GM18873 (cell line): ENCODE measurements around the gene LGALS7.
"Not testable (repeated sequence)": the region's sequence is repeated elsewhere in the genome, so short reads cannot be mapped to it uniquely, and the experiment has no call there.

Experiments used
- ATAC-seq: cut with Tn5 transposase; IDR thresholded peaks from one replicate; pipeline ENCODE4 v1.9.1; 2021; ENCODE audit warnings: mild to moderate bottlenecking, moderate library complexity, moderate number of reproducible peaks; ENCODE audit not compliant: unreplicated experiment, low FRiP score

Gene LGALS7

GRCh38 chr19:38800577-38801347, 27.4 kb upstream of the LGALS7 start:
- ATAC-seq, result no peak

DNA sequence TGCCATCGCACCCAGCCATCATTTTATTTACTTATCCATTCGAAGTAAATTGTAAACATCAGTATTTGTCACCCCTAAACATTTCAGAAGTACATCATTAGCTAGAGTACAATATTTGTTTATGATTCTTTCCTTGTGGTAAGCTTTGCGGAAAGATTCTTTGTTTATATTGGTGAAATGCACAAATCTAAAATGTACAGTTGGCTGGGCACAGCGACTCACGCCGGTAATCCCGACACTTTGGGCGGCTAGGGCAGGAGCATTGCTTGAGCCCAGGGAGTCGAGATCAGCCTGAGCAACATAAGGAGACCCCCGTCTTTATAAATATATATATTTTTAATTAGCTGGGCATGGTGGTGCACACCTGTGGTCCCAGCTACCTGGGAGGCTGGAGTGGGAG, 25.8 kb upstream of the LGALS7 start:
- ATAC-seq, result no peak

GRCh38 chr19:38797781-38798180, 24.5 kb upstream of the LGALS7 start:
- not testable (repeated sequence) for ATAC-seq

- ATAC-seq, result no peak
These were observed 22.8 kb upstream of the LGALS7 start for GRCh38 chr19:38796154-38796553.

DNA sequence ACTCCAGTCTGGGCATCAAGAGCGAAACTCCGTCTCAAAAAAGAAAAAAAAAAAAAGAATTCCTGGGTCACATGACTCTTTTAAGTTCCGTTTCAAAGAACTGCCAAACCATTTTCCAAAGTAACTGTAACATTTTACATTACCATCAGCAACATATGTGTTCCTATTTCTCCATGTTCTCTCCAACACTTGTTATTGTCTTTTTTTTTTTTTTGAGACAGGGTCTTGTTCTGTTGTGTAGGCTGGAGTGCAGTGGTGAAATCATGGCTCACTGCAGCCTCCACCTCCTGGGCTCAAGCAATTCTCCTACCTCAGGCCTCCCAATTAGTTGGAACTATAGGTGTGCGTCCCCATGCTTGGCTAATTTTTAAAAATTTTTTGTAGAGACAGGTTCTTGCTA, 22.2 kb upstream of the LGALS7 start:
- no peak for ATAC-seq

- no peak for ATAC-seq
These were observed 20.4 kb upstream of the LGALS7 start for GRCh38 chr19:38793671-38794070.

- ATAC-seq, result no peak
These were observed 19.9 kb upstream of the LGALS7 start for GRCh38 chr19:38793177-38793576.

- no peak for ATAC-seq
These were observed 19.2 kb upstream of the LGALS7 start for GRCh38 chr19:38792250-38793111.

DNA sequence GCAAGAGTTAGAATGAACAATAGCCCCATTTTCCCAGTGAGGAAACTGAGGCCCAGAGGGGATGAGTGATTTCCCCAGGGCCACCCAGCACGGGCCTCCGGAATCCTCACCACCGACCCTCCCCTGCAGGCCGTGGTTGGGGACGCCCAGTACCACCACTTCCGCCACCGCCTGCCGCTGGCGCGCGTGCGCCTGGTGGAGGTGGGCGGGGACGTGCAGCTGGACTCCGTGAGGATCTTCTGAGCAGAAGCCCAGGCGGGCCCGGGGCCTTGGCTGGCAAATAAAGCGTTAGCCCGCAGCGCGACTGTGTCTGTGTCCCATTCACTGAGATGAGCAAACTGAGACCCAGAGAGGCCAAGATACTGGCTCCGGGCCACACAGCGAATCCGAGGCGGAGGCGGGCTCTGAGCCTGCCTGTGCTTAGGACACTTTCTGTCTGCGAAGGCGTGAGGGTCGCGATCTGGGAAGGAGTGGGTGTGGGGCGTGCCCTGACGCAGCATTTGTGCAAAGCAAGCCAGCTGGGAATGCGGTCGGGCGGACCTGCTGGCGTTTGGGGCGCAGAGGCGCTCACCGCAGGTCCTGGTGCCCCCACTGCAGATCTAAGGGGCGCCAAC, 18.2 kb upstream of the LGALS7 start:
- not testable (repeated sequence) for ATAC-seq

DNA sequence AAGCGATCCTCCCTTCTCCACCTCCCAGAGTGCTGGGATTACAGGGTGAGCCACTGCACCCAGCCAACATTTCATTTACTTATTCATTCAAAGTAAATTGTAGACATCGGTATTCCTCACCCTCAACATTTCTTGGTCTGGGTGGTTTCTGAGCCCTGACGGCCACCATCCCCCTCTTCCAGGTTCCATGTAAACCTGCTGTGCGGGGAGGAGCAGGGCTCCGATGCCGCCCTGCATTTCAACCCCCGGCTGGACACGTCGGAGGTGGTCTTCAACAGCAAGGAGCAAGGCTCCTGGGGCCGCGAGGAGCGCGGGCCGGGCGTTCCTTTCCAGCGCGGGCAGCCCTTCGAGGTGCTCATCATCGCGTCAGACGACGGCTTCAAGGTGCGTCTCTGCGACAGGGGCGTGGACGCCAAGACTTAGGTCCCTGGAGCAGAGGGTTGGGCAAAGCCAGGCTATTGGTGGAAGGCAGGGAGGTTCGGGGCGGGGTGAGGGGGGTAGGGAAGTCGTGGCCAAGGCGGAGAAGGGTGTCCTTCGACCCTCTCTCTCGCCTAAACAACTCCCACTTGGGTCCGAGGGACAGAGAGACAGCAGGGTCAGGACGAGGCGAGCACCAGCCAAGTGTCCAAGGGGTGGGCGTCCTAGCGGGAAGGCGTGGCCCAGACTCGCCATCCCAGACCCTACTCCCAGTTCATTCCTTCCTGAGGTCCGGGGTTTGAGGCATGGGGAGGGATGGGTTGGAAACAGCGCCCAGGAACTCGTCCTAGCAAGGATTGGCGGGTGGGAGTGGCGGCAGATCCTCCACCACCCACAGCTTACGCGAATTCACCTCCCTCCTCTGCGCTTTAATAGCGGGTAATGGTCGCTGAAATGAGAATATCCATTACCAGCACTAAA, 17.4 kb upstream of the LGALS7 start:
- not testable (repeated sequence) for ATAC-seq

DNA sequence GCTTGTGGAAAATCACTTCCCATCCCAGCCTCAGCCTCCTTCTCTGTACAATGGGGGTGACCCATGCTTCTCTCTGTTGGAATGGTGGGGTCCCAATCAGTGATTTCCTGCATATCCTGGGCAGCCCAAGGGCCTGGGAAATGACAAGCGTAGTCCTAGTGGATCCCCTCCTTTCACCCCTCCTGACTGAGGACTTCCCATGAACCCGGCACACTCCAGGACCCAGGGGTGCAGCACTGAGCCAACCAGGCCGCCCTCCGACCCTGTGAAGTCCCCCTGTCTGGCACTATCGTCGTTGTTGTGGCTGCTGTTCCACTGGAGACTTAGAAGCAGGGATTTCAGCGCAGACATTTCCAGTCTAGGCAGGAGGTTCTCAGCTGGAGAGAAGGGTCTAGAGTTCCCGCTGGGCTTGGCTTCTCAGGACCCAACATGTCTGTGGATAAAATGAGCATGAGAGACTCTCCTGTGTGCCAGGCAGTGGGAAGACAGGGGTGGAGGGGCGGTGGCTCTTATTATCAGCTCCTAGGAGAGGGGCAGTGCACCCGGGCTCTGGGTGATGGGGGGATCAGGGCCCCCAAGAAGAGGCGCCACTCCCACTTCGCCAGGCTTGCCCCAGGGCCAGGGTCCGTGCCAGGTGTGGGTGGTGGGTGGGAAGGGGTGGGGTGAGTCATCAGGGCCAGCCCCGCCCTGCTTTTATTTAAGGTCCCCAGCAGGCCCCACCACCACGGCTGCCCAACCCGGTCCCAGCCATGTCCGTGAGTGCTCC, 15.3 kb upstream of the LGALS7 start, which contains the start of gene LGALS7B:
LGALS7B (plus strand) TSS at position 723 of the 766 bp plus-strand sequence; CDS start at position 750, 27 bp downstream.
- no peak for ATAC-seq

GRCh38 chr19:38786572-38787265, 13.4 kb upstream of the LGALS7 start:
- ATAC-seq, result no peak

DNA sequence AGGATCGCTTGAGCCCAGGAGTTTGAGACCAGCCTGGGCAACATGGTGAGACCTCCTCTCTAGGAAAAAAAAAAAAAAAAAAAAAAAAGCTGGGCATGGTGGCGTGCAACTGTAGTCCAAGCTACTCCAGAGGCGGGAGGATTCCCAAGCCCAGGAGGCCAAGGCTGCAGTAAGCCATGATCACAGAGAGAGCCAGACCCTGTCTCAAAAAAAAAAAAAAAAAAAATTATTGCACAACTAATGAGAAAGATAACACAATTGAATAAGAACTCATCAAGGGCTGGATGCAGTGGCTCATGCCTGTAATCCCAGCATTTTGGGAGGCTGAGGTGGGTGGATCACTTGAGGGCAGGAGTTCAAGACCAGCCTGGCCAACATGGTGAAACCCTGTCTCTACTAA, 12.7 kb upstream of the LGALS7 start:
- not testable (repeated sequence) for ATAC-seq

- no peak for ATAC-seq
These were observed 11.9 kb upstream of the LGALS7 start for GRCh38 chr19:38785187-38785699.

DNA sequence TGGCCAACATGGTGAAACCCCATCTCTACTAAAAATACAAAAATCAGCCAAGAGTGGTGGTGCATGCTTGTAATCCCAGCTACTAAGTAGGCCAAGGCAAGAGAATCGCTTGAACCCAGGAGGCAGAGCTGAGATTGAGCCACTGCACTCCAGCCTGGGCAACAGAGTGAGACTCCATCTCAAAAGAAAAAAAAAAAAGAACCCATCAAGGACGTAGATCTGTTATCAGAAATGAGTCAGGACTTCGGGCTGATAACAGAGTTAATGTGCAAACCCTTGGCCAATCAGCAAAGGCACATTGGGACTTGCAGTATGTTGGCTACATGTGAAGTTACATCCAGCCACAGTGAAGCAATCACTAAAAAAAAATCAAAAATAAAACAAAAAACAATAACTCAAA, 10.9 kb upstream of the LGALS7 start:
- ATAC-seq, result no peak

DNA sequence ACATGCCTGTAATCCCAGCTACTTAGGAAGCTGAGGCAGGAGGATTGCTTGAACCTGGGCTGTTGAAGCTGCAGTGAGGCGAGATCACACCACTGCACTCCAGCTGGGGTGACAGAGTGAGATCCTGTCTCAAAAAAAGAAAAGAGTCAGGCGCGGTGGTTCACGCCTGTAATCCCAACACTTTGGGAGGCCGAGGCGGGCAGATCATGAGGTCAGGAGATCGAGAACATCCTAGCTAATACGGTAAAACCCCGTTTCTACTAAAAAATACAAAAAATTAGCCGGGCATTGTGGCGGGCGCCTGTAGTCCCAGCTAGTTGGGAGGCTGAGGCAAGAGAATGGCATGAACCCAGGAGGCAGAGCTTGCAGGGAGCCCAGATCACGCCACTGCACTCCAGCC, 8.9 kb upstream of the LGALS7 start:
- not testable (repeated sequence) for ATAC-seq

GRCh38 chr19:38781058-38781457, 7.7 kb upstream of the LGALS7 start:
- ATAC-seq, result no peak

DNA sequence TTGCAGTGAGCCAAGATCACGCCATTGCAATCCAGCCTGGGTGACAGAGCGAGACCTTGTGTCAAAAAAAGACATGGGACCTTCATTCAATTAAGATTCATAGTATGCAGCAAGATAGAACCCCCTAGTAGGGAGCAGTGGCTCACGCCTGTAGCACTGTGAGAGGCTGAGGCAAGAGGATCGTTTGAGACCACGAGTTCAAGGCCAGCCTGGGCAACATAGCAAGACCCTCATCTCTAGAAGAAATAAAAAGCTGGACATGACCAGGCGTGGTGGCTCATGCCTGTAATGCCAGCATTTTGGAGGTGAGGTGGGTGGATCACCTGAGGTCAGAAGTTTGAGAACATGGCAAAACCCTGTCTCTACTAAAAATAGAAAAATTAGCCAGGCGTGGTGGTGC, 7.1 kb upstream of the LGALS7 start:
- ATAC-seq, result no peak

- ATAC-seq, result no peak
These were observed 5.4 kb upstream of the LGALS7 start for GRCh38 chr19:38778733-38779132.
